PC-3 (cell line): ENCODE data around the gene AHNAK2.

Source experiments
- CTCF ChIP-seq: fragments of 300-600 bp; sonication (generic); conservative IDR thresholded peaks from 2 replicates; pipeline ENCODE4 v1.5.1; 2017; ENCODE audit warnings: antibody characterized with exemption, low read depth, mild to moderate bottlenecking, low read length
- EZH2 ChIP-seq: fragments of 300-600 bp; sonication (generic); IDR thresholded peaks from one replicate; pipeline ENCODE4 v1.6.1; 2017; ENCODE audit warnings: antibody characterized with exemption, mild to moderate bottlenecking, low read length; ENCODE audit not compliant: unreplicated experiment

GRCh38 chr14:104972301-104973134, 5.7 kb downstream of the AHNAK2 start:
- TF ChIP-seq CTCF (peak; percentile 36; the same call in 1 of the 2 replicates), EZH2 (no peak)
